HG03520 (cell line): ENCODE data around the gene TBC1D10B.

ENCODE experiments used
- ATAC-seq: cut with Tn5 transposase; IDR thresholded peaks from one replicate; pipeline ENCODE4 v1.9.1; 2021; ENCODE audit warnings: mild to moderate bottlenecking, moderate library complexity; ENCODE audit not compliant: unreplicated experiment

The TBC1D10B gene

DNA sequence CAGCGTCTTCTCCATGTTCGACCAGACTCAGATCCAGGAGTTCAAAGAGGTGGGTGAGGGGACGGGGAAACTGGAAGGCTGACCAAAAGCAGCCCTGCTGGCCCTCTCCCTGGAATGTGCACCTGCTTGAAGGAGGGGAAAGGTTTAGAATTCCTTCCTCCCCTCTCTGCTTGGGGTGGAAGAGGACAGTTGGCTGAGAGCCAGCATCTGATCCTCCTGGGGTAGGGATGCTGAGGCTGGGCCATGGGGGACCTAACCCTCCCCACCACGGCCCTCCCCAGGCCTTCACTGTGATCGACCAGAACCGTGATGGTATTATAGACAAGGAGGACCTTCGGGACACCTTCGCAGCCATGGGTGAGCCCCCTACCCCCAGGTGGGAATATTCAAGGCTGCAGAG is 5.6 kb upstream of the TBC1D10B start:
- ATAC-seq: no peak

DNA sequence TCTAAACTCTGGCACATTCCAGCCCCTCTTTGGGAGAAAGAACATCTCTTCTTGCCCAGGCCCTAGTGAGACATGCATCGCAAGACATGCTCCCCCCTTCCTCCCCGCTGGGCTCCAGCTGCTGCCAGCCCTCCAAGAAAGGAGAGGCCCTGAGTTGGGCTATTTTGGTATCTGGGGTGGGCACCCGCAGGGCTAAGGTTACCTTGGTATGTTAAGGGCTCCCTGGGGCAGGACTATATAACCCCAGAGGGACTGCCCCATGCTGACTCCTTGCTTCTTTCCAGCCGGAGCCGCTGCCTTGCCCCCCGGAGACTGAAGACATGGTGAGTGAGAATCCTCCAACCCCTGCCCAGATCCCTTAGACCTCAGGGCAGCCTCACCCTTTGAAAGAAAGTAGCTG is 4.2 kb upstream of the TBC1D10B start, which contains the start of gene MYL11:
Gene MYL11, plus strand, starts transcription at position 265 of the 400 bp plus-strand sequence. Its CDS starts 56 bp downstream, at position 321.
- no peak for ATAC-seq

DNA sequence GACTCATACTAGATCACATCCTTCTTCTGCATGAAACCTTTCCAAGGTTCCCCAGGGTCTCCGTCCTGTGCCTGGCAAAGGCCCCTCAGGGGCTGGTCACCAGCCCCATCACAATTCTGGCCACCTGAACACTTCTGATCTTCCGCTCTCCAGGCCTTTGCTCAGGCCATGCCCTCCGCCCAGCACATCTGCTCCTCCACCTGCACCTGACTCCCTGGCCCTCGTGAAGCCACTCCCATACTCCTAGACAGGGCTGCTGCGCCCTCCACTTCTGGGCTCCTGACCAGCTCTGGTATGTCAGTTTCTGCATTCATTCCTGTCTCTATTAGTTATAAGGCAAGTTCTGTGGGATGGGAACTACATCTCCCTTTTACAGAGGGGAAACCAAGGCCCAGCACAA is 2.4 kb upstream of the TBC1D10B start:
- no peak for ATAC-seq

DNA sequence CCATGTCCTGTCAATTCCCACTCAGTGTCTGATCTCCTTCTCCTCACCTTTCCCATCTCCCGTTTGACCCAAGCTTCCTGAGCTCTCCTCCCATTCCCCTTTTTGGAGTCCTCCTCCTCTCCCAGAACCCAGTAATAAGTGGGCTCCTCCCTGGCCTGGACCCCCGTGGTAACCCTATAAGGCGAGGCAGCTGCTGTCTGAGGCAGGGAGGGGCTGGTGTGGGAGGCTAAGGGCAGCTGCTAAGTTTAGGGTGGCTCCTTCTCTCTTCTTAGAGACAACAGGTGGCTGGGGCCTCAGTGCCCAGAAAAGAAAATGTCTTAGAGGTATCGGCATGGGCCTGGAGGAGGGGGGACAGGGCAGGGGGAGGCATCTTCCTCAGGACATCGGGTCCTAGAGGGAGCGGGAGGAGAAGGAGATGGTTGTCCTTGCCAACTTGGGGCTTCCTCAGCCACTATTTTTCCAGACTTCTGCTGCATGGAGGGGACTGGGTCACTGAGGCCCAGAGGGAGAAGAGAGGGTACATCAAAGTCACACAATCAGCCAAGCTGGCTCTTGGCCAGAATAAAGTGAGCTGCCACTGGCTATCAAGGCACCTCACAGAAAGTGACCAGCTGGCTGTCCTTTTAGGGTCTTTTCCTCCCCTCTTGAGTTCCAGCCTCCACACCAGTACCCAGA is 1.9 kb upstream of the TBC1D10B start:
- no peak for ATAC-seq

DNA sequence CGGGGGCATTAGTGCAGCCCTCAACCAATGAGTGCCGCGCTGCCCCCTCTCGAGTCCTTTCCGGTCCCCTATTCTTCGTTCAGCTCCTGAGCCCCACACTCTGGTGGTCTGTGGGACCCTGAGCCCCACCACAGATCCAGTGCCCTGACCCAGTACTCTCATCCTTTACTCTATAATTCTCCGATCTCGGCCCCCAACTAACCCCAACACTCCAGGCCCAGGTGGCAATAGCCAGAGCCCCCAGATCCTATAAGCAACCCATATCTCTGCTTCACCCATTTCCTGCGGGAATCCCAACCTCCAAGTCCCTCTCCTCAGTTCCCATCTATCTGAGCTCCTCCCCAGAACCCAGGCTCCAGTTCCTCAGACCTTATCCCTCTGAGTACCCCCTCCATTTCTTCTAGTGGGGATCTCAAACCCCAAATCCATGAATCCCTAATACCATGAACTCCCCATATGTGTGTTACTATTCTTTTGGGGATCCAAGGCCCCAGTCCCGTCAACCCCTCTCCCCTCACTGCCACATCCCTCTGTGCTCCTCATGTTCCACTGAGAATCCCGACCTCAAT is 1.0 kb upstream of the TBC1D10B start:
- no peak for ATAC-seq

DNA sequence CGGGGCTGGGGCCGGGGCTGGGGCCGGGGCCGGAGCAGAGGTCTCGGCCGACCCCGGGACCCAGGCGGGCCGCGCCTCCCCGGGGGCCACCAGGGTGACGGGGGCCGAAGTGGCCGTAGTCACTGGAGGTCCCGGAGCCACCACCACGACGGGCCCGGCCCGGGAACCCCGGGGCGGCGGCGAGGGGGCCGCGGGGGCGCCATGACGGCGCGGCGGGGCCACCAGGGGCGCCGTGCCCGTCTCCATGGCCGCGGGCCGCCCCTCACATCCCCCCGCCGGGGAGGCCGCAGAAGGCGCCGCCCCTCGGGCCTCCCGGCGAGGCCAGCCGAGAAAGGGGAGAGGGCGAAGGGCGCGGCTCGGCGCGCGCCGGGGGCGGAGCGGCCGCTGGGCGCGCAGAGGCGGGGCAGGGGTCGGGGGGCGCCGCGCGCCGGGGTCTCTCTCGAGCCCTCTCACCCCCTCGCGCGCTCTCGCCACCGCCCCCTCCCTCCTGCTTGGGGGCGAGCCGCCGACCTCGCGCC is 297 bp downstream of the TBC1D10B start:
- ATAC-seq: no peak

DNA sequence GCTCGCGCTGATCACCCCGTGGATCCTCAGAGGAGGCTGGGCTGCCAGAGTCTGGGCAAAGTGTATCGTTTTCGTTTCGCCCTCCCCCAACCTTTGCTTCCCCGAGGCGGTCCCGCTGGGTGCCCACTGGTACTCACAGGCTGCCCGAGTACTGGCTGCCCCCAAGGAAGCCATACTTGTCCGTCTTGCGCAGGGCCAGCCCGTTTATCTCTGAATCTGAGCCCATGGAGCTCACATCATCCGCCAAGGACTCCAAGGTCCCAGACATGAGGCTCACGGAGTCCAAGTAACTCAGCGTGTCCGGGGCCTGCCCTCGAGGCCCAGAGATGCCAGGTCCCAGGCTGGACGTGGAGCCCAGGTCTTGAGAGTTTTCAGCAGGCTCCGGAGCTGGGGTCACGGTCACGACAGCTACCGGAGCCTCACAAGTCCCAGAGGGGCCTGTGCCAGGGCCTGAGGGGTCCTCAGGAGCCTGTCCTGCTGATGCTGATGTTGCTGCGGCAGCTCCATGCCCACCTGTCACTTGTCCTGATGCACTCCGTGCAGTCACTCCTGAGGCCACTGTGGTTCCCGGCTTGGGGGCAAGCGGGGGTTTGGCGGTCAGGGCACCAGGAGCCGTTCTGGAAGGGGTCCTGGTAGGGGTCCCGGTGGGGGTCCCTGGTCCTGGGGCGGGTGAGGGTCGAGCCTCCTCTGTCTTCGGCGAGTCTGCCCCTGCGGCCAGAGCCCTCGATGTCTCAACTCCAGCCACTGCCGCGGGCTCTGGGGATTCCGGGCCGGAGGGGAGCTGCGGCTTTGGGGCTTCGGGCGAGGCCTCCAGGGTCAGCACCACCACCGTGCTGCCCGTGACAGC is 980 bp downstream of the TBC1D10B start:
- ATAC-seq: no peak

DNA sequence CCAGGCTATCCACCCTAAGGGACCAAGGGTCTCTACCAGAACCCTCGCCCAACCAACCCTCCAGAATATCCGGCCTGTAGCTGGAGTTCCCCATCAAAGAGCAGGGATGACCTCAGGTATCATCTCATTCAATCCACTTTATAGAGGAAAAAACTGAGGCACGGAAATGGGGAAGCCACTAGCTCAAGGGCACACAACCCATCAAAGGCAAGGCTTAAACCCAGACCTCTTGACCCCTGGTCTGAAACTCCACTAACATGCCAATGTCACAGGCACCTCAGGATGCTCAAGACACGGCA is 1.6 kb downstream of the TBC1D10B start:
- ATAC-seq: no peak

DNA sequence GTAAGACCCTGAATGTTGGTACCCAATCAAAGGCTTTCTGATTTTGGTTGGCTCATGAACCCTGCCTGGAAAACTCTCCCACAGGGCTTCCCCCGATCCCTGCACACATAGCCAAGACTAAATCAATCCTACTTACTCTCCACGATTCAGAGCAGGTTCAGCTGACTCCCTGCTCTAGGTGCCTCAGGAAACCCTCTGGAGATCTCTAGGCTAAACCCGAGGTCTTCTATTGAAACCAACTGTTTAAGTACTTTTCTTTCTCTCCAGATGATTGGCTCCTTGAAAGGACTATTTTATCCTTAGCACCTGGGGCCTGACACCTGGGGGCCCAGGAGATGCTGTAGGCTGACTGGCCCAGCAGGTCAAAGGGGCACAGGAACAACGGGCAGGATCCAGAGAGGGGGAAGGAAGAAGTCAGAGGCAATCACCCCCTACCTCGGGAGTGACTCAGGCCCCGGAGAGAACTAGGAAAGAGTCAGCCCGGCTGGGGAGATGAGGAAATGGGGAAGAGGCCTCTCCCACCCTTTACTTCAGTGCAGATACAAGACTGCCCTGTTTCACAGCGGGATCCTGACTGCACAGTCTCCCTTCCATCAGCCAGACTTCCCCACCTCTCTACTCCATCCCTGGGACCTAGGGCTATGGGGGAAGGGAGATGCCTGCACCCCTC is 2.0 kb downstream of the TBC1D10B start:
- no peak for ATAC-seq

DNA sequence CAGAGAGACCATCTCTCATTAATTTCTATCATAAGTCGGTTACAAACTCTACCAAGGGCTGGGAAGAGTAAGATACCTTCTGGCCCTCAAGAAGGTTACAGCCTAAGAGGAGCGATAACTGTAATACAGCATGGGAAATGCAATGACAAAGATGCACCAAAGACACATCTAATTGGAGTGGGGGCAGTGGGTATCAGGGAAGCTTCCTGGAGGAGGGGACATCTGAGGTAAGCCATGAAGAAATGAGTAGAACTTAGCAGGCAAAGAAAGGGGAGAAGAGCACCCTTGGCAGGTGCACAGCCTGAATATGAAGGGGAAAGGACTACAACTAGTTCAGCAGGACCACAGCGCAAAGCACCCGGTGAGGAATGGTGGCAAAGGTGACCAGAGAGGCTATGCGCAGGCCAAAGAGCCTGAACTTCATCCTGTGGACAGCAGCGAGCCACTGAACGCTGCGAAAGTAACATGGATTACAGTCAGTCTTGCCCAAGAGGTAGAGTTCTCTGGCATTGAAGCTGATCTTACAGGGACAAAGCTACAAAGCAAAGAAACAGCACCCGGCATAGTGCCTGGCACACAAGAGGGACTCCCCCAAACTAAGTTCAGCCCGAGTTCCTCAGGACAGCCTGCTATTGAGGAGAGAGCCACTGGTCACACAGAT is 2.8 kb downstream of the TBC1D10B start:
- ATAC-seq: no peak

DNA sequence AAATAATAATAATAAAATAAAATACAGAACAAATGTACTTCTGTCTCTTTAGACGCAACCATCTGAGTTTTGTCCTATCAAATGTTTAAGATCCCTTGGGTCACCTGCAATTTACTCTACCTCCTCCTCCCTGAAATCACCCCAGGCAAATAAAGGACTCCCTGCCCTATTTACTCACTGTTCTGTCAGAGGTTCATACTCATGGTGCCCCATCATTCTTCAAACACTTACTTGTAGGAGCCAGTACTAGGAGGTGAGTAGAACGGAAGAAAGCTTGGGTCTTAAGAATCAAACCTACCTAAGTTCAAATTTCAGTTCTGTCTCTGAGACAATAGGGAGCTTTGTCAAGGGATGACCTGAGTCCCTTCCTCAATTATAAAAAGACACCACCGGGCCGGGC is 3.8 kb downstream of the TBC1D10B start:
- no peak for ATAC-seq

DNA sequence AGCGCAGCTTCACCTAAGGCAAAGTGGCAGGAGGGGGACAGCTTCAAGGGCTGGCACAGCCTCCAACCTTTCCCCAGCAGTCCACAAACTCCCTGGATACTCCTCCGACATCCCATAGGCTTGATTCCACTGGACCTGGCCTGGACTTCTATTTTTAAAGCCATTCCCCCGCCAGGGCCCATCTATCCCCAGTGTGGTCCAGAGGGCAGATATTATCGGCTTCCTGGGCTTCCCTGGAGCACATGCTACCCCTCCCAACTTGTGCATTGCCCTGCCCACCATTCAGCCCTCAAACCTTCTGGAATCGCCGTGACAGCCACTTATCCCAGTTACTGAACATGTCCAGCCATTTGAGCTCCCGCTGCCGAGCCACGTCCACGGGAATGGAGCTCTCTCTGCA is 5.1 kb downstream of the TBC1D10B start:
- no peak for ATAC-seq

DNA sequence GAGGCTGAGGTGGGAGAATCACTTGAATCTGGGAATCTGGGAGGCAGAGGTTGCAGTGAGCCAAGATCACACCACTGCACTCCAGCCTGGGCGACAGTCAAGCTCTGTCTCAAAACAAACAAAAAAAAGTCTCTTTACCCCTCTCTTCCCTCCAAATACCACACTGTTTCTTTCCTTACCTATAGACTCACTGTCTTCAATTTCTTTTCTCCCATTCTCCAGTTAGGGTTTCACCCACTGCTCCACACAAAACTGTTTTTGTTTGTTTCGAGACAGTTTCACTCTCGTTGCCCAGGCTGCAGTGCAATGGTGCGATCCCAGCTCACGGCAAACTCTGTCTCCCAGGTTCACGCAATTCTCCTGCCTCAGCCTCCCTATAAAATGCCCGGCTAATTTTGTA is 9.1 kb downstream of the TBC1D10B start:
- no peak for ATAC-seq

DNA sequence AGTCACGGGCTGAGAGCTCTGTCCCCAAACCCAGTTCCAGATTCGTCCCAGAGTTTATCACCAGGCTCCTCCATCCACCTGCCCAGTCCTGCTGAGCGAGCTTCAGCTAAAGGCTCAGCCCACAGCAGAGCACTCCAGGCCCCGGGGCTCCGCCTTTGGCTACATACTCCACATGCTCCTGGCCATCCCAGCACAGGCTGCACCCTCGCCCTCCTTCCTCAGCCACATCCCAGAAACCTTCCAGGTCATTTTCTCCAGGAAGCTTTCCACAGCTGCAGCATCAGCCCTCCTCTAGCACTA is 10.5 kb downstream of the TBC1D10B start:
- ATAC-seq: no peak

DNA sequence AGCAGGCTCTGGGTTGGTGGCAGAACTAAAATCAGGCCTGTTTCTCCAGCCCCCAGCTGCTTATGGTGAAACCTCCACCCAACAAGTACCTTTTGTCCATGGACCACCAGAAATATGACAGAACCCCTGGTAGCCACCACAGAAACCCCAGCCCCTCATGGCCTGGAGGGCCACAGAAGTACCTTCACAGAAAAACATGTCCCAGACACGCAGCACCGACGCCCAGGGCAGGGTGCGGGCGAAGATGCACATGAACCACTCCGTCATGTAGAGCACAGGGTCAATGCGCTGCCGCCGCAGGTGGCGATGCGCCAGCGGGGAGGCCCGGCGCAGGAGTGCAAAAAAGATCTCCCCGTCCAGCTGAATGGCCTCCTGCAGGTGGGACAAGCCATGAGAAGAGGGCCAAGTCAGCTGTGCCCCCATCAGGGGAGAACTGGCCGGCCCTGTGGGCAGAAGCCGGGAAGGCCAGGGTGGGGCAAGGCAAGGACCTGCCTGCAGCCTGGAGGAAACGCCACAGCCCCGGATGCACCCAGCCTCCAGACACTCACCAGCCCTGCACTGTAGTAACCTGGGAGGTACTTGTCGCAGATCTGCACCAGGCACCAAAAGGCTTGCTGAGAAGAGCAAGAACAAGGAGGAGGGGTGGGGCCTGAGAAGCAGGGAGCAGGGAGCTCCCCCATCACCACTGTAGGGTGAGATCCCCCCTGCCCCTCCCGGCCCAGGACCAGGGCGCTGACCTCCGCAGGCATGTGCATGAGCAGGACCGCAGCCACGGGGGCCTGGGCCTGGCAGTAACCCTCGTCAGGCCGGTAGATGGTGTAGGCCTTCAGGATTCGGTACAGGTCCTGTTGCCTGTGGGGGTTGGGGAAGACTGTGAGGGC is 11.1 kb downstream of the TBC1D10B start:
- no peak for ATAC-seq

DNA sequence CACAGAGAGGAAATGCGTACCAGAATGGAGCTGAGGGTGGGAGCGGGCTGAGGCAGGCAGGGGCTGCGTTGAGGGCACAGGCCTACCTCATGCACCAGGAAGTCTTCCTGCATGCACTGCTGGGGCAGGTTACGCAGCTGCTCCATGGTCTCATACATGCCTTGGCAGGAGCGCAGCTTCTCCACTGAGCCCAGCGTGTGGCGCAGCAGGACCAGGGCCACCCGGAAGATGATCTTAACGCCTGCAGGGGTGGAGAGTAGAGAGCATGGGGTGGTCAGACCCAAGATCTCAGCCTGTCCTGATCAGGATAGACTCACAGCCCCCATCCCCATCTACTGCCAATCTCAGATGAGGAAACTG is 11.7 kb downstream of the TBC1D10B start:
- no peak for ATAC-seq

DNA sequence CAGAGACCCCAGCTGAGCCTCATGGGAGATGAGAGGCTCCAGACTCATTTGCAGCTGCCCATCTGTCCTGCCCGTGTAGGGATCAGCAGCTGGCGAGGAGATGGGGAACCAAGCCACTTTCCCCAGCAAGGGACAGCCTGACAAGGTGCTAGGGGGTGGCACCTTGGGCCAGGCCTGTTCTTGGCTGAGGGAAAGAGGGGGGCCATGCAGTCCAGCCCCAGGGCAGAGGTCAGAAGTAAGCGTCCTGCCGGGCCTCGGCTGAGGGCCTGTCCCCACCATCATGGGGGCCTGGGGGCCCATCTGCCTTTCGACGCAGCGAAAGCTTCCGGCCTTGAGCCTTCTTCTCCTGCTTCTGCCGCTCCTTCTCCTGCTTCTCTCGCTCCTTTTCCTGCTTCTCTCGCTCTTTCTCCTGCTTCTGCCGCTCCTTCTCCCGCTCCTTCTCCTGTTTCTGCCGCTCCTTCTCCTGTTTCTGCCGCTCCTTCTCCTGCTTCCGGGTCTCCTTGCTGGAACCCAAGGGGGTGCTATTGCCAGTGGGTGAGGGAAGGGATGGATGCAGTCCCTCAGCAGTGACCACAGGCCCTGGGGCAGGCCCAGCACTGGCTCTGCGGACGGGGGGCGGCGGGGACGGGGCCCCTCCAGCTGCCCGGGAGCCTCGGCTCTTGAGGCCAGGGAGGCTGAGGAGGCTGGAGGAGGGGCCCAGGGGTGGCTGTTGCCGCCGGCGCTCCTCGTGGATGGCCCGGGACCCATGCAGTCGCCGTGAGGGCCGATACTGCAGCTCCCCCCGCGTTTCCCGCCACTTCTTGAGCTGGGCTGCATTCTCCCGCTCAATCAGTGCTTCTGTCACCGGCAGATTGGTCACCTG is 12.3 kb downstream of the TBC1D10B start:
- ATAC-seq: no peak

DNA sequence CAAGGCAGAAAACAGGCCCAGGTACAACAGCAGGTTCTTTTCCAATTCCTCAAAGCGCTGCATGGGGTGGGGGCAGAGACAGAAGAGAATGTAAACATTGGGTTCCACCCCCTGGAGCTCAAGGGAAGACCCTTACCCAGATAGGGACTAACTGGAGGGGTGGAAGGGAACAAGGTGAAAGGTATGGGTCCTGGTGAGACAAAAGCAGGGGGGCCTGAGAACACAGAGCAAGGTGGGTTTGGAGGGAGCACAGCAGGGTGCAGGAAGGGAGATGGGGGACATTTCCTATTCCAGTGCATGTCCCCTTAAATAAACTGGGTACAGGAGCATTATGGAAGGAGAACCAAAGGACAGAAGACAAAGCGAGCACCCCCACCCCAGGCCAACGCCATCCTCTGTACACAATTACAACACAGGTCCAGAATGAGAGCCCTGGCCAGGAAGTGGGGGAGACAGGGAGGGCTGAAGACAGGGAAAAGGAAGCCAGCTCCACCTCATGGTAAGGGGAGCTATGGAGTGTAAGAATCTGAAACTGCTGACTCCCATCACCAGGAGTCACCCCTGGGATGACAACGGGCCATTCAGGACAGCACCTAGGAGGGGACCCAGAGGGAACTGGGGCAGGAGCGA is 13.1 kb downstream of the TBC1D10B start:
- no peak for ATAC-seq
